K562 (cell line): ENCODE data around the gene ANAPC16. TPM values are rescaled to one million over a fixed set of nuclear protein-coding genes. Genes with fewer than 3 reads are reported as not detected.
A peak's percentile ranks its signal among the peaks of the same experiment; 100 is the strongest.

Experiments used
- CEBPG ChIP-seq, 3 experiments: fragments of 200-800 bp in 1 of 3; sonication (Bioruptor generic) in 1 of 3; sonication (generic) in 1 of 3; formaldehyde crosslinking in 1 of 3; IDR thresholded peaks in 2 of 3; conservative IDR thresholded peaks in 1 of 3; 2 replicates each; pipeline versions ENCODE4 v1.6.1 to v1.8.0; 2016 to 2022; ENCODE audit warnings: missing compliant biosample characterization in 2 of 3, missing genetic modification characterization in 2 of 3, mild to moderate bottlenecking in 1 of 3, missing genetic modification reagents in 1 of 3
- DDX20 ChIP-seq: fragments of 450-650 bp; IDR thresholded peaks from 2 replicates; pipeline ENCODE4 v1.6.1; 2016; ENCODE audit warnings: missing genetic modification characterization, low read depth, mild to moderate bottlenecking, missing compliant biosample characterization, moderate library complexity
- DPF2 ChIP-seq: fragments of 450-650 bp; IDR thresholded peaks from 2 replicates; pipeline ENCODE4 v1.6.1; 2016
- ESRRA ChIP-seq: fragments of 450-650 bp; IDR thresholded peaks from 2 replicates; pipeline ENCODE4 v1.6.1; 2014; ENCODE audit warnings: low read depth, mild to moderate bottlenecking, moderate library complexity, borderline replicate concordance
- MECOM ChIP-seq: fragments of 250-450 bp; sonication (Bioruptor Pico); IDR thresholded peaks from 2 replicates; pipeline ENCODE4 v1.8.0; 2022; ENCODE audit warnings: inconsistent platforms
- MEF2D ChIP-seq: conservative IDR thresholded peaks from 2 replicates; pipeline ENCODE4 v1.6.1; 2016; ENCODE audit warnings: low read depth, missing genetic modification characterization, missing compliant biosample characterization
- OTX1 ChIP-seq: fragments of 450-650 bp; formaldehyde crosslinking; IDR thresholded peaks from 2 replicates; pipeline ENCODE4 v1.4.0; 2022; ENCODE audit warnings: mild to moderate bottlenecking
- POU5F1 ChIP-seq: fragments of 150-350 bp; IDR thresholded peaks from 2 replicates; pipeline ENCODE4 v1.6.1; 2014; ENCODE audit warnings: borderline replicate concordance, low read length, low read depth, mild to moderate bottlenecking; ENCODE audit not compliant: partially characterized antibody
- RB1 ChIP-seq: fragments of 450-650 bp; IDR thresholded peaks from 2 replicates; pipeline ENCODE4 v1.6.1; 2017; ENCODE audit warnings: low read depth, mild to moderate bottlenecking
- RBBP5 ChIP-seq: fragments of 200-600 bp; sonication (generic); IDR thresholded peaks from 2 replicates; pipeline ENCODE4 v1.6.1; 2012; ENCODE audit warnings: borderline replicate concordance, mild to moderate bottlenecking, low read length, control low read depth, inconsistent platforms; ENCODE audit not compliant: insufficient read depth, poor library complexity, severe bottlenecking
- RFX5 ChIP-seq: IDR thresholded peaks from 2 replicates; pipeline ENCODE4 v1.6.1; 2011; ENCODE audit warnings: low read depth, mild to moderate bottlenecking, improper control_type of control experiment, low read length
- SRSF3 ChIP-seq: fragments of 200-400 bp; formaldehyde crosslinking; IDR thresholded peaks from 2 replicates; pipeline ENCODE4 v1.6.1; 2016; ENCODE audit warnings: mild to moderate bottlenecking, low read length, moderate library complexity; ENCODE audit not compliant: insufficient read depth
- TRIM24 ChIP-seq, 2 experiments: fragments of 450-650 bp; IDR thresholded peaks; 2 replicates each; pipeline ENCODE4 v1.6.1; 2016
- ZNF3 ChIP-seq: fragments of 250-450 bp; sonication (Bioruptor Pico); IDR thresholded peaks from 2 replicates; pipeline ENCODE4 v1.5.0; 2021; ENCODE audit warnings: mild to moderate bottlenecking, moderate library complexity
- ZNF384 ChIP-seq: IDR thresholded peaks from 2 replicates; pipeline ENCODE4 v1.6.1; 2012; ENCODE audit warnings: low read depth, low read length, improper control_type of control experiment
- polyA plus RNA-seq, 8 experiments: library from polyadenylated mRNA; depleted of rRNA in 4 of 8; stranded (reverse) in 5 of 8; unstranded in 3 of 8; fragments of >200 nt; fragmentation: Nextera tagmentation in 2 of 8; fragmentation: Illumina TruSeq in 1 of 8; extraction: Ambion mirVana in 2 of 8; extraction: Trizol in 1 of 8; gene quantifications; 2 replicates each; pipeline versions ENCODE4 v1.2.1 to v1.2.3, GENCODE V29; 2011 to 2014; ENCODE audit warnings: inconsistent platforms in 1 of 8, missing spikeins in 1 of 8
- total RNA-seq, 7 experiments: library from RNA; depleted of rRNA in 6 of 7; stranded (reverse); fragments of >200 nt in 6 of 7; fragmentation: Illumina TruSeq in 2 of 7; extraction: Trizol in 2 of 7; gene quantifications; 2 replicates each; pipeline versions ENCODE4 v1.2.1 to v1.2.3, GENCODE V29; 2011 to 2021; ENCODE audit warnings: low replicate concordance in 1 of 7
- TF ChIP-seq, protein P1 (sequence below): fragments of 450-650 bp; IDR thresholded peaks from 2 replicates; pipeline ENCODE4 v1.6.1; 2016; ENCODE audit warnings: mild to moderate bottlenecking, moderate library complexity

The ANAPC16 gene
- total and polyA plus RNA-seq, 9 of the 15 experiments (the other 6 are each of a cell fraction or from before 2014, with no cell fraction given): 42.6 to 208 (median 108) TPM

GRCh38 chr10:72260976-72261783 is 45.4 kb downstream of the ANAPC16 start (continued):
- TF ChIP-seq, protein P1, sequence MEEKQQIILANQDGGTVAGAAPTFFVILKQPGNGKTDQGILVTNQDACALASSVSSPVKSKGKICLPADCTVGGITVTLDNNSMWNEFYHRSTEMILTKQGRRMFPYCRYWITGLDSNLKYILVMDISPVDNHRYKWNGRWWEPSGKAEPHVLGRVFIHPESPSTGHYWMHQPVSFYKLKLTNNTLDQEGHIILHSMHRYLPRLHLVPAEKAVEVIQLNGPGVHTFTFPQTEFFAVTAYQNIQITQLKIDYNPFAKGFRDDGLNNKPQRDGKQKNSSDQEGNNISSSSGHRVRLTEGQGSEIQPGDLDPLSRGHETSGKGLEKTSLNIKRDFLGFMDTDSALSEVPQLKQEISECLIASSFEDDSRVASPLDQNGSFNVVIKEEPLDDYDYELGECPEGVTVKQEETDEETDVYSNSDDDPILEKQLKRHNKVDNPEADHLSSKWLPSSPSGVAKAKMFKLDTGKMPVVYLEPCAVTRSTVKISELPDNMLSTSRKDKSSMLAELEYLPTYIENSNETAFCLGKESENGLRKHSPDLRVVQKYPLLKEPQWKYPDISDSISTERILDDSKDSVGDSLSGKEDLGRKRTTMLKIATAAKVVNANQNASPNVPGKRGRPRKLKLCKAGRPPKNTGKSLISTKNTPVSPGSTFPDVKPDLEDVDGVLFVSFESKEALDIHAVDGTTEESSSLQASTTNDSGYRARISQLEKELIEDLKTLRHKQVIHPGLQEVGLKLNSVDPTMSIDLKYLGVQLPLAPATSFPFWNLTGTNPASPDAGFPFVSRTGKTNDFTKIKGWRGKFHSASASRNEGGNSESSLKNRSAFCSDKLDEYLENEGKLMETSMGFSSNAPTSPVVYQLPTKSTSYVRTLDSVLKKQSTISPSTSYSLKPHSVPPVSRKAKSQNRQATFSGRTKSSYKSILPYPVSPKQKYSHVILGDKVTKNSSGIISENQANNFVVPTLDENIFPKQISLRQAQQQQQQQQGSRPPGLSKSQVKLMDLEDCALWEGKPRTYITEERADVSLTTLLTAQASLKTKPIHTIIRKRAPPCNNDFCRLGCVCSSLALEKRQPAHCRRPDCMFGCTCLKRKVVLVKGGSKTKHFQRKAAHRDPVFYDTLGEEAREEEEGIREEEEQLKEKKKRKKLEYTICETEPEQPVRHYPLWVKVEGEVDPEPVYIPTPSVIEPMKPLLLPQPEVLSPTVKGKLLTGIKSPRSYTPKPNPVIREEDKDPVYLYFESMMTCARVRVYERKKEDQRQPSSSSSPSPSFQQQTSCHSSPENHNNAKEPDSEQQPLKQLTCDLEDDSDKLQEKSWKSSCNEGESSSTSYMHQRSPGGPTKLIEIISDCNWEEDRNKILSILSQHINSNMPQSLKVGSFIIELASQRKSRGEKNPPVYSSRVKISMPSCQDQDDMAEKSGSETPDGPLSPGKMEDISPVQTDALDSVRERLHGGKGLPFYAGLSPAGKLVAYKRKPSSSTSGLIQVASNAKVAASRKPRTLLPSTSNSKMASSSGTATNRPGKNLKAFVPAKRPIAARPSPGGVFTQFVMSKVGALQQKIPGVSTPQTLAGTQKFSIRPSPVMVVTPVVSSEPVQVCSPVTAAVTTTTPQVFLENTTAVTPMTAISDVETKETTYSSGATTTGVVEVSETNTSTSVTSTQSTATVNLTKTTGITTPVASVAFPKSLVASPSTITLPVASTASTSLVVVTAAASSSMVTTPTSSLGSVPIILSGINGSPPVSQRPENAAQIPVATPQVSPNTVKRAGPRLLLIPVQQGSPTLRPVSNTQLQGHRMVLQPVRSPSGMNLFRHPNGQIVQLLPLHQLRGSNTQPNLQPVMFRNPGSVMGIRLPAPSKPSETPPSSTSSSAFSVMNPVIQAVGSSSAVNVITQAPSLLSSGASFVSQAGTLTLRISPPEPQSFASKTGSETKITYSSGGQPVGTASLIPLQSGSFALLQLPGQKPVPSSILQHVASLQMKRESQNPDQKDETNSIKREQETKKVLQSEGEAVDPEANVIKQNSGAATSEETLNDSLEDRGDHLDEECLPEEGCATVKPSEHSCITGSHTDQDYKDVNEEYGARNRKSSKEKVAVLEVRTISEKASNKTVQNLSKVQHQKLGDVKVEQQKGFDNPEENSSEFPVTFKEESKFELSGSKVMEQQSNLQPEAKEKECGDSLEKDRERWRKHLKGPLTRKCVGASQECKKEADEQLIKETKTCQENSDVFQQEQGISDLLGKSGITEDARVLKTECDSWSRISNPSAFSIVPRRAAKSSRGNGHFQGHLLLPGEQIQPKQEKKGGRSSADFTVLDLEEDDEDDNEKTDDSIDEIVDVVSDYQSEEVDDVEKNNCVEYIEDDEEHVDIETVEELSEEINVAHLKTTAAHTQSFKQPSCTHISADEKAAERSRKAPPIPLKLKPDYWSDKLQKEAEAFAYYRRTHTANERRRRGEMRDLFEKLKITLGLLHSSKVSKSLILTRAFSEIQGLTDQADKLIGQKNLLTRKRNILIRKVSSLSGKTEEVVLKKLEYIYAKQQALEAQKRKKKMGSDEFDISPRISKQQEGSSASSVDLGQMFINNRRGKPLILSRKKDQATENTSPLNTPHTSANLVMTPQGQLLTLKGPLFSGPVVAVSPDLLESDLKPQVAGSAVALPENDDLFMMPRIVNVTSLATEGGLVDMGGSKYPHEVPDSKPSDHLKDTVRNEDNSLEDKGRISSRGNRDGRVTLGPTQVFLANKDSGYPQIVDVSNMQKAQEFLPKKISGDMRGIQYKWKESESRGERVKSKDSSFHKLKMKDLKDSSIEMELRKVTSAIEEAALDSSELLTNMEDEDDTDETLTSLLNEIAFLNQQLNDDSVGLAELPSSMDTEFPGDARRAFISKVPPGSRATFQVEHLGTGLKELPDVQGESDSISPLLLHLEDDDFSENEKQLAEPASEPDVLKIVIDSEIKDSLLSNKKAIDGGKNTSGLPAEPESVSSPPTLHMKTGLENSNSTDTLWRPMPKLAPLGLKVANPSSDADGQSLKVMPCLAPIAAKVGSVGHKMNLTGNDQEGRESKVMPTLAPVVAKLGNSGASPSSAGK: peak; percentile 82
- TF ChIP-seq POU5F1 (no peak), TRIM24 (IDR thresholded peaks at IDR 0.05) (no peak; a peak in 1 of 4 replicates), ESRRA (peak; percentile 53), ZNF384 (no peak), RB1 (peak; percentile 55; the same call in 1 of the 2 replicates), MEF2D (tag) (no peak), MECOM (CRISPR knock-in tag) (0 out of 2 replicates have a peak, but pooled peaks have one; percentile 43), SRSF3 (no peak), DDX20 (no peak), DPF2 (peak; percentile 88), RBBP5 (peak; percentile 68), ZNF3 (no peak), OTX1 (CRISPR knock-in tag) (no peak), RFX5 (no peak), CEBPG (CRISPR knock-in tag; IDR thresholded peaks at IDR 0.05) (no peak), CEBPG (tag; conservative IDR thresholded peaks at IDR 0.05 in 1 of 2, IDR thresholded peaks at IDR 0.05 in 1 of 2) (0 out of 4 replicates have a peak, but pooled peaks of 1 of the 2 experiments have one; percentile 4)
